IMR-90 (cell line): ENCODE data around the gene MAU2. TPM values are rescaled to one million over a fixed set of nuclear protein-coding genes. Genes with fewer than 3 reads are reported as not detected.

ENCODE experiments used
- ATAC-seq: fragments of 200-7000 bp; cut with Tn5 transposase; 2 replicates; pipeline ENCODE4 v1.9.1; 2020; ENCODE audit warnings: low read depth, mild to moderate bottlenecking, moderate library complexity
- BruUV-seq: library from RNA; stranded (reverse); fragments of 400-500 nt; replicated peaks from 2 replicates; lab custom pipeline; 2021; lab: Mats Ljungman, UMichigan
- CTCF ChIA-PET: fragments of 300-600 bp; formaldehyde crosslinking; extraction: SDS; loops from one replicate; lab custom pipeline; 2021; ENCODE audit warnings: antibody characterized with exemption; lab: Yijun Ruan, JAX
- POLR2A ChIA-PET: fragments of 300-600 bp; sonication (Branson Sonifier 250); formaldehyde crosslinking; loops from one replicate; lab custom pipeline; 2022; ENCODE audit warnings: antibody characterized with exemption; ENCODE audit not compliant: unreplicated experiment; lab: Charles Lee
- DNase-seq: peaks from one replicate; pipeline ENCODE4 v3.0.0; 2013
- H2AFZ ChIP-seq: replicated peaks from 2 replicates; pipeline ENCODE3; 2013; ENCODE audit warnings: low read length, mild to moderate bottlenecking; ENCODE audit not compliant: poor library complexity
- H2AK5ac ChIP-seq: 2 replicates; pipeline ENCODE4 v1.6.1; 2013; ENCODE audit warnings: low read depth, low read length, inconsistent platforms
- H2AK9ac ChIP-seq: replicated peaks from 2 replicates; pipeline ENCODE3; 2013; ENCODE audit warnings: mild to moderate bottlenecking, low read depth, low read length, moderate library complexity; ENCODE audit not compliant: poor library complexity
- H2BK120ac ChIP-seq: 2 replicates; pipeline ENCODE4 v1.6.1; 2013; ENCODE audit warnings: low read depth, low read length, inconsistent platforms
- H2BK15ac ChIP-seq: 3 replicates; pipeline ENCODE4 v1.6.1; 2013; ENCODE audit warnings: low read depth, low read length, inconsistent platforms
- H2BK20ac ChIP-seq: 2 replicates; pipeline ENCODE4 v1.6.1; 2013; ENCODE audit warnings: low read depth, mild to moderate bottlenecking, inconsistent platforms, low read length, moderate library complexity
- H2BK5ac ChIP-seq: 2 replicates; pipeline ENCODE4 v1.6.1; 2013; ENCODE audit warnings: mild to moderate bottlenecking, low read depth, low read length, inconsistent platforms; ENCODE audit not compliant: poor library complexity, severe bottlenecking
- H3K14ac ChIP-seq: replicated peaks from 2 replicates; pipeline ENCODE4 v1.6.1; 2013; ENCODE audit warnings: low read depth, low read length, inconsistent platforms
- H3K18ac ChIP-seq: 2 replicates; pipeline ENCODE4 v1.6.1; 2013; ENCODE audit warnings: low read depth, low read length, control low read depth
- H3K23ac ChIP-seq: 2 replicates; pipeline ENCODE4 v1.6.1; 2013; ENCODE audit warnings: low read depth, low read length, inconsistent platforms
- H3K27ac ChIP-seq: 2 replicates; pipeline ENCODE4 v1.5.1; 2013; ENCODE audit warnings: mild to moderate bottlenecking, control low read depth, low read length; ENCODE audit not compliant: insufficient read depth
- H3K27me3 ChIP-seq: 2 replicates; pipeline ENCODE4 v1.6.1; 2013; ENCODE audit warnings: low read length; ENCODE audit not compliant: control insufficient read depth, insufficient read depth
- H3K36me3 ChIP-seq: 2 replicates; pipeline ENCODE4 v1.6.1; 2013; ENCODE audit warnings: low read length, mixed read lengths; ENCODE audit not compliant: control insufficient read depth, insufficient read depth
- H3K4ac ChIP-seq: 2 replicates; pipeline ENCODE4 v1.6.1; 2013; ENCODE audit warnings: low read depth, low read length, inconsistent platforms
- H3K4me1 ChIP-seq: 2 replicates; pipeline ENCODE4 v1.6.1; 2013; ENCODE audit warnings: low read length, mixed read lengths; ENCODE audit not compliant: control insufficient read depth, insufficient read depth
- H3K4me2 ChIP-seq: 2 replicates; pipeline ENCODE4 v1.6.1; 2013; ENCODE audit warnings: low read depth, mild to moderate bottlenecking, control low read depth, low read length, moderate library complexity
- H3K4me3 ChIP-seq: 2 replicates; pipeline ENCODE4 v1.5.1; 2013; ENCODE audit warnings: low read depth, mild to moderate bottlenecking, control low read depth, low read length, moderate library complexity; ENCODE audit not compliant: insufficient read depth
- H3K56ac ChIP-seq: 2 replicates; pipeline ENCODE4 v1.6.1; 2013; ENCODE audit warnings: low read length, inconsistent platforms; ENCODE audit not compliant: insufficient read depth; ENCODE audit errors: extremely low read depth
- H3K79me1 ChIP-seq, 2 experiments: 2 replicates each; pipeline ENCODE4 v1.6.1; 2013; ENCODE audit warnings: low read length in 2 of 2, inconsistent platforms in 1 of 2, low read depth in 1 of 2
- H3K9ac ChIP-seq: 2 replicates; pipeline ENCODE4 v1.6.1; 2013; ENCODE audit warnings: low read depth, low read length, control low read depth
- H3K9me1 ChIP-seq: 2 replicates; pipeline ENCODE4 v1.6.1; 2013; ENCODE audit warnings: low read length, inconsistent platforms; ENCODE audit not compliant: insufficient read depth
- H3K9me3 ChIP-seq: 2 replicates; pipeline ENCODE4 v1.6.1; 2013; ENCODE audit warnings: low read length; ENCODE audit not compliant: control insufficient read depth, insufficient read depth
- H4K20me1 ChIP-seq: 2 replicates; pipeline ENCODE4 v1.6.1; 2013; ENCODE audit warnings: low read length, inconsistent platforms; ENCODE audit not compliant: insufficient read depth
- H4K5ac ChIP-seq: 2 replicates; pipeline ENCODE4 v1.6.1; 2013; ENCODE audit warnings: mild to moderate bottlenecking, low read depth, low read length, control low read depth
- H4K8ac ChIP-seq, 2 experiments: 2 replicates each; pipeline ENCODE4 v1.6.1; 2013; ENCODE audit warnings: low read depth in 2 of 2, low read length in 2 of 2, control low read depth in 1 of 2, inconsistent platforms in 1 of 2
- H4K91ac ChIP-seq: 2 replicates; pipeline ENCODE4 v1.6.1; 2013; ENCODE audit warnings: low read depth, low read length, inconsistent platforms; ENCODE audit not compliant: insufficient read depth
- BHLHE40 ChIP-seq: fragments of 150-350 bp; IDR thresholded peaks from 2 replicates; pipeline ENCODE4 v1.6.1; 2016; ENCODE audit warnings: mild to moderate bottlenecking, low read depth, low read length
- CEBPB ChIP-seq: IDR thresholded peaks from 2 replicates; pipeline ENCODE4 v1.6.1; 2012; ENCODE audit warnings: low read depth, low read length, improper control_type of control experiment
- CHD1 ChIP-seq: IDR thresholded peaks from 2 replicates; pipeline ENCODE4 v1.6.1; 2012; ENCODE audit warnings: low read depth, low read length, improper control_type of control experiment
- ELK1 ChIP-seq: fragments of 150-350 bp; IDR thresholded peaks from 2 replicates; pipeline ENCODE4 v1.6.1; 2016; ENCODE audit warnings: low read depth, mild to moderate bottlenecking, low read length, moderate library complexity, borderline replicate concordance
- MAFK ChIP-seq: IDR thresholded peaks from 2 replicates; pipeline ENCODE4 v1.6.1; 2012; ENCODE audit warnings: low read depth, low read length, improper control_type of control experiment
- MXI1 ChIP-seq: IDR thresholded peaks from 2 replicates; pipeline ENCODE4 v1.6.1; 2012; ENCODE audit warnings: low read depth, mild to moderate bottlenecking, low read length, moderate library complexity, borderline replicate concordance
- NFE2L2 ChIP-seq: fragments of 150-350 bp; IDR thresholded peaks from 2 replicates; pipeline ENCODE4 v1.6.1; 2016; ENCODE audit warnings: low read depth, mild to moderate bottlenecking, low read length
- POLR2A ChIP-seq: IDR thresholded peaks from 2 replicates; pipeline ENCODE4 v1.6.1; 2012; ENCODE audit warnings: mild to moderate bottlenecking, low read depth, low read length
- RAD21 ChIP-seq: IDR thresholded peaks from 2 replicates; pipeline ENCODE4 v1.6.1; 2012; ENCODE audit warnings: low read length, improper control_type of control experiment
- RCOR1 ChIP-seq: IDR thresholded peaks from 2 replicates; pipeline ENCODE4 v1.6.1; 2012; ENCODE audit warnings: mild to moderate bottlenecking, low read length, improper control_type of control experiment; ENCODE audit not compliant: insufficient replicate concordance
- RFX5 ChIP-seq: IDR thresholded peaks from 2 replicates; pipeline ENCODE4 v1.8.0; 2012; ENCODE audit warnings: low read depth, mild to moderate bottlenecking, low read length, moderate library complexity
- WGBS, 2 experiments: methylation state at CpG; one replicate each; pipeline versions ENCODE4 v1.1.5 to v1.1.7; 2013; ENCODE audit warnings: missing lambda C conversion rate in 2 of 2; ENCODE audit not compliant: insufficient read length in 1 of 2; ENCODE audit errors: extremely low coverage in 2 of 2; 5-methylcytosine and 5-hydroxymethylcytosine counted together
- dilution Hi-C: fragments of 300-500 bp; cut with HindIII; formaldehyde crosslinking; loops from one replicate; pipeline ENCODE4 v1.14.3; 2018; ENCODE audit warnings: low sequenced_read_pairs; ENCODE audit not compliant: unreplicated experiment
- in situ Hi-C: fragments of 300-500 bp; cut with MboI; formaldehyde crosslinking; loops from 3 replicates; pipeline ENCODE4 v1.14.3; 2019; ENCODE audit warnings: low sequenced_read_pairs, inconsistent platforms, mixed read lengths
- intact Hi-C: fragments of 100-400 bp; cut with micrococcal nuclease; formaldehyde crosslinking; loops from 2 replicates; pipeline ENCODE4 v1.10.0; 2022
- polyA plus RNA-seq, 3 experiments: library from polyadenylated mRNA; depleted of rRNA; stranded (reverse); fragments of >200 nt; gene quantifications; 2 replicates each; pipeline ENCODE4 v1.2.3, GENCODE V29; 2012; ENCODE audit warnings: low replicate concordance in 1 of 3
- total RNA-seq: library from RNA; depleted of rRNA; stranded (reverse); fragments of >200 nt; gene quantifications from 2 replicates; pipeline ENCODE4 v1.2.3, GENCODE V29; 2012
- TF ChIP-seq, protein P1 (sequence below): fragments of 150-350 bp; IDR thresholded peaks from 2 replicates; pipeline ENCODE4 v1.6.1; 2017; ENCODE audit warnings: mild to moderate bottlenecking, antibody characterized with exemption, low read length, low read depth

MAU2 gene
- total and polyA plus RNA-seq, 2 of the 4 experiments (the other 2 are of a cell fraction) = 24.6 to 31.1 TPM

GRCh38 chr19:19348266-19348665 lies 27.6 kb downstream of the MAU2 start:
- H4K8ac ChIP-seq = no peak overlapping the region
- H2AK9ac ChIP-seq = no peak overlapping the region
- H2BK15ac ChIP-seq = no peak overlapping the region
- H3K18ac ChIP-seq = no peak overlapping the region
- ATAC-seq = no peak; the same call in 1 of the 2 replicates
- no peak for DNase-seq
- no peaks in the 10 kb centered on the region for H3K9me1 ChIP-seq
- CTCF ChIA-PET = no interaction called here
- no peak overlapping the region for H3K4ac ChIP-seq
- H3K4me2 ChIP-seq = no peak overlapping the region
- H3K9me3 ChIP-seq = no peaks in the 10 kb centered on the region
- no peak overlapping the region for H4K5ac ChIP-seq
- BruUV-seq = no TSS peak
- intact Hi-C loops = no loop called here
- no peak overlapping the region for H4K91ac ChIP-seq
- H3K9ac ChIP-seq = no peak overlapping the region
- no peak overlapping the region for H3K56ac ChIP-seq
- no peak overlapping the region for H3K4me3 ChIP-seq
- TF ChIP-seq RCOR1 (no peak), NFE2L2 (no peak), MXI1 (no peak), RFX5 (no peak), BHLHE40 (no peak), CHD1 (no peak), RAD21 (no peak), ELK1 (no peak), CEBPB (no peak), MAFK (no peak), POLR2A (no peak)
- TF ChIP-seq, protein P1, sequence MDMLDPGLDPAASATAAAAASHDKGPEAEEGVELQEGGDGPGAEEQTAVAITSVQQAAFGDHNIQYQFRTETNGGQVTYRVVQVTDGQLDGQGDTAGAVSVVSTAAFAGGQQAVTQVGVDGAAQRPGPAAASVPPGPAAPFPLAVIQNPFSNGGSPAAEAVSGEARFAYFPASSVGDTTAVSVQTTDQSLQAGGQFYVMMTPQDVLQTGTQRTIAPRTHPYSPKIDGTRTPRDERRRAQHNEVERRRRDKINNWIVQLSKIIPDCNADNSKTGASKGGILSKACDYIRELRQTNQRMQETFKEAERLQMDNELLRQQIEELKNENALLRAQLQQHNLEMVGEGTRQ = no peak
- dilution Hi-C loops = no loop called here
- no peak overlapping the region for H2AK5ac ChIP-seq
- H3K27me3 ChIP-seq = no peaks in the 10 kb centered on the region
- no peak overlapping the region for H3K14ac ChIP-seq
- H3K27ac ChIP-seq = no peak overlapping the region
- H2BK5ac ChIP-seq = no peak overlapping the region
- H3K36me3 ChIP-seq = peaks cover 75% of the 10 kb centered on the region
- peaks cover 0 to 7% of the 10 kb centered on the region in 2 experiments; a peak in 1 of 4 replicates for H3K79me1 ChIP-seq
- no peaks in the 10 kb centered on the region for H3K4me1 ChIP-seq
- H2AFZ ChIP-seq = peak overlapping the region; percentile 21
- POLR2A ChIA-PET = no interaction called here
- in situ Hi-C loops = no loop called here
- no peaks in the 10 kb centered on the region; the same call in 1 of the 2 replicates for H4K20me1 ChIP-seq
- H2BK20ac ChIP-seq = no peak overlapping the region
- no peak overlapping the region for H3K23ac ChIP-seq
- WGBS, 2 experiments = 75% methylated on average over 7 of the region's 9 CpGs; no CpG with 5 or more reads in 1 of the 2 experiments
- no peak overlapping the region for H2BK120ac ChIP-seq
